ENCODE results near the gene C9orf40. TPM values are rescaled to one million over a fixed set of nuclear protein-coding genes. Genes with fewer than 3 reads are reported as not detected.

The C9orf40 gene
- total and polyA plus RNA-seq, 2 donors (not counting 1 experiment from before 2014, with no cell fraction given), result 3.0 to 4.5 TPM

DNA sequence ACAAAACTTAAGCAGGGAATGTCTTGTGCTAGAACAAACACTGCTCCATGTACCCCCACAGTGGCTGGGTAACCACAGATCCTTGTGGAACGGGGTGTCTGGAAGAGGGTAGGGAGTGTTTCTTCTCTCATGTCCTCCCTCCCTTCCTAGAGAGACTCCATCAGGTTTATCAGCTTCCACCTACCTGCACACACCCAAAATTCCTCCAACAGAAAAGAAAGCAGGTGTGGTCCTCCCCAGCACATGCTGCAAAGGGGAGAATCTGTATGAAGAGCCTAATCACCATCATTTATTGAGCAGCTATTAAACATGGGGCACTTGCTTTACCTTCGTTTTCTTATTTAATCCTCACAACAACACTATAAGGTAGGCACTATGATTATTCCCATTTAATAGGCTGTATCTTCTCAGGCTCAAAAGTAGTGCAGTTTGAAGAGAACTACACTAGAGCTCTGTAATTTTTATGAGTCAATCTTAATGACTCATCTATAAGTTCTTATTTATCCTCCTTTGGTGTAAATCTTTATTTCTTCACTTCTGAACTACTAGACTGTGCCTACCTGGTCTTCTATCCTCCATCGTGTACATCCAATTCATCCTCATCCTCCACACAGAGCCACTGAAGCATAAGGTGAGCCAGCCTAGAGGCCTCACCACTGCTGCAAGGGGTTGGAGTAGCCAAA, 31.6 kb downstream of the C9orf40 start:
- H3K4me1 ChIP-seq (ENCODE audit: control insufficient read depth, extremely low read depth, insufficient read depth, low read length), result no peaks in the 10 kb centered on the region
- H3K9ac ChIP-seq (ENCODE audit: insufficient read depth, low read length), result no peak overlapping the region
- H3K9me3 ChIP-seq (ENCODE audit: control insufficient read depth, insufficient read depth, low read depth, low read length), result no peaks in the 10 kb centered on the region
- no peak for TF ChIP-seq CTCF (conservative IDR thresholded peaks at IDR 0.05 in 1 of 2, IDR thresholded peaks at IDR 0.05 in 1 of 2; ENCODE audit: low read depth in 1 of 2, low read length in 2 of 2)
- no peak for TF ChIP-seq EZH2 (IDR thresholded peaks at IDR 0.05; ENCODE audit: low read length, missing control alignments)
- no peaks in the 10 kb centered on the region for H3K36me3 ChIP-seq (ENCODE audit: control insufficient read depth, insufficient read depth, low read length)
- no peaks in the 10 kb centered on the region for H3K79me2 ChIP-seq (ENCODE audit: control insufficient read depth, insufficient read depth, low read length)
- H3K4me3 ChIP-seq (replicated peaks in 1 of 4; ENCODE audit: control extremely low read depth in 1 of 4, insufficient read depth in 1 of 4, low read depth in 3 of 4, low read length in 4 of 4), result no peak overlapping the region
- no peak overlapping the region for H3K4me2 ChIP-seq (ENCODE audit: extremely low read depth, insufficient read depth, low read length)
- H4K20me1 ChIP-seq (ENCODE audit: control insufficient read depth, extremely low read depth, insufficient read depth, low read length), result no peaks in the 10 kb centered on the region
- DNase-seq (ENCODE audit: low read depth in 2 of 2), result no peak
- no peaks in the 10 kb centered on the region for H3K27me3 ChIP-seq (ENCODE audit: control insufficient read depth, insufficient read depth, low read length)
- H2AFZ ChIP-seq (ENCODE audit: low read length), result no peak overlapping the region
- no peak overlapping the region for H3K27ac ChIP-seq (ENCODE audit: insufficient read depth, low read length)

DNA sequence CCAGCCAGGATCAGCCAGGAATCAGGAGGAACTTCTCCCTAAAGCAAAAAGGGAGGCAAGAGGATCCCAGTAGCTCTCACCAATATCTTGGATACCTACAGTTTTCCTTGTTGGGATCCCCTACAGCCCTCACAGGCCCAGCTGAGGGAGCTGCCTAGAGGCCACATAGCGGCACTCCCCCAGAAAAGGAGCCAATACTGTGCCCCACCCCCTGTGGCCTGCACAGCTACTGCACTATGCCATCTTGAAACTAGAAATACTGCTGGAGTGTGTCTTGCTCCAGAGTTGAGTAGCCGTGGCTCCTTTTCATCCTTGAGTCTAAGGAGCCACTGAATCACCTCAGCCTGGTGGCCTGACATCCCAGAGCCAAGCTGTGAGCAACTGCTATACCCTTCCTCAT, 42.7 kb downstream of the C9orf40 start:
- Histone ChIP-seq H3K9me3 (ENCODE audit: control insufficient read depth, insufficient read depth, low read depth, low read length) (no peaks in the 10 kb centered on the region), H3K4me1 (ENCODE audit: control insufficient read depth, extremely low read depth, insufficient read depth, low read length) (no peaks in the 10 kb centered on the region), H3K4me2 (ENCODE audit: extremely low read depth, insufficient read depth, low read length) (no peak overlapping the region), H3K79me2 (ENCODE audit: control insufficient read depth, insufficient read depth, low read length) (no peaks in the 10 kb centered on the region), H3K9ac (ENCODE audit: insufficient read depth, low read length) (no peak overlapping the region), H3K36me3 (ENCODE audit: control insufficient read depth, insufficient read depth, low read length) (no peaks in the 10 kb centered on the region), H3K27ac (ENCODE audit: insufficient read depth, low read length) (no peak overlapping the region), H4K20me1 (ENCODE audit: control insufficient read depth, extremely low read depth, insufficient read depth, low read length) (no peaks in the 10 kb centered on the region), H2AFZ (ENCODE audit: low read length) (no peak overlapping the region), H3K4me3 (replicated peaks in 1 of 4; ENCODE audit: control extremely low read depth in 1 of 4, insufficient read depth in 1 of 4, low read depth in 3 of 4, low read length in 4 of 4) (no peak overlapping the region), H3K27me3 (ENCODE audit: control insufficient read depth, insufficient read depth, low read length) (no peaks in the 10 kb centered on the region)
- no peak for DNase-seq (ENCODE audit: low read depth in 2 of 2)
- TF ChIP-seq CTCF (conservative IDR thresholded peaks at IDR 0.05 in 1 of 2, IDR thresholded peaks at IDR 0.05 in 1 of 2; ENCODE audit: low read depth in 1 of 2, low read length in 2 of 2) (no peak), EZH2 (IDR thresholded peaks at IDR 0.05; ENCODE audit: low read length, missing control alignments) (no peak)

- TF ChIP-seq EZH2 (IDR thresholded peaks at IDR 0.05; ENCODE audit: low read length, missing control alignments) (no peak), CTCF (conservative IDR thresholded peaks at IDR 0.05 in 1 of 2, IDR thresholded peaks at IDR 0.05 in 1 of 2; ENCODE audit: low read depth in 1 of 2, low read length in 2 of 2) (no peak)
- Histone ChIP-seq H2AFZ (ENCODE audit: low read length) (no peak overlapping the region), H3K27ac (ENCODE audit: insufficient read depth, low read length) (no peak overlapping the region), H3K4me2 (ENCODE audit: extremely low read depth, insufficient read depth, low read length) (no peak overlapping the region), H3K27me3 (ENCODE audit: control insufficient read depth, insufficient read depth, low read length) (no peaks in the 10 kb centered on the region), H3K36me3 (ENCODE audit: control insufficient read depth, insufficient read depth, low read length) (no peaks in the 10 kb centered on the region), H3K4me1 (ENCODE audit: control insufficient read depth, extremely low read depth, insufficient read depth, low read length) (no peaks in the 10 kb centered on the region), H4K20me1 (ENCODE audit: control insufficient read depth, extremely low read depth, insufficient read depth, low read length) (no peaks in the 10 kb centered on the region), H3K9ac (ENCODE audit: insufficient read depth, low read length) (no peak overlapping the region), H3K79me2 (ENCODE audit: control insufficient read depth, insufficient read depth, low read length) (no peaks in the 10 kb centered on the region), H3K4me3 (replicated peaks in 1 of 4; ENCODE audit: control extremely low read depth in 1 of 4, insufficient read depth in 1 of 4, low read depth in 3 of 4, low read length in 4 of 4) (no peak overlapping the region), H3K9me3 (ENCODE audit: control insufficient read depth, insufficient read depth, low read depth, low read length) (no peaks in the 10 kb centered on the region)
- no peak for DNase-seq (ENCODE audit: low read depth in 2 of 2)
Measured at GRCh38 chr9:74908665-74909064, 44.0 kb downstream of the C9orf40 start.

Measured in fibroblast of lung (primary cell).